ENCODE results near the gene LMTK2.

The LMTK2 gene

DNA sequence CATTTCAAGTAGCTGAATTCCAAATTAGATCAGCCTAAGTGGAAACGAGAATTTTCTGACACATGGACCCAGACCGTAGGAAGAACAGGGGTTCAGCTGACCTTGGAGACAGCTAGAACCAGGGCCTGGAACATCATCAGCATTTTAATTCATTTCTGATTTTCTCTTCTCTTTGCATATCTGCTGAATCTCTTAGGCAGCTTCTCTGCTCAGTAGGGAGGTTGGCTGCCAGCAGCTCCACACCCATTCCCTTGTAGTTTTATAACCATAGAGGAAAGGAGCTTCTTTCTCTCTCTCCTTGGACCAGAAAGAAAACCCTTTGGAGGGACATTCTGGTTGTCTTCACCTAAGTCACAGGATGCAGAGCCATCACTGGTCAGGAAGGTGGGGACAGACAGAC, 36.0 kb downstream of the LMTK2 start:
- Histone ChIP-seq H3K4me3 (ENCODE audit: low read length) (no peak overlapping the region), H3K36me3 (ENCODE audit: insufficient read depth, low read depth, low read length) (peaks cover 82% of the 10 kb centered on the region)

DNA sequence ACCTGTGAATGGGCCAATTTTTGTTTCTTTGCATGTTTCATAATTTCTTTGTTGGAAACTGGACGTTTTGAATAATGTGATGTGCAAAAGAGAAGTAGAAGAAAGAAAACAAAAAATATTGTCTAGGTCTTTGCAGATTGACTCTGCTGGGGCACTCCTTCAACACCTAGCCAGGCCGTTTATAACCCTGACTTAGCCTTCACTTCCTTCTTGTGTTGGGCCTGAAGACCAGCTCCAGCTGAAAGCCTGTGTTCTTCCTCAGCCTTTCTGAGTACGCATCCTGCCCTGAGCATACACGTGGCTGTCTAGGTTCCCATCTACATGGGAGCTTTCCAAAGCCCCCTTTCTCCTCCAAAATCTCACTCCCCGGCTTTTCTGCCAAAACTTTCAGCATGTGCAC, 41.9 kb downstream of the LMTK2 start:
- H3K36me3 ChIP-seq (ENCODE audit: insufficient read depth, low read depth, low read length): peaks cover 54% of the 10 kb centered on the region
- no peak overlapping the region for H3K27ac ChIP-seq (ENCODE audit: low read length)
- no peak overlapping the region for H3K9ac ChIP-seq (ENCODE audit: low read depth, low read length)
- H3K4me1 ChIP-seq (ENCODE audit: insufficient read depth, low read length): no peaks in the 10 kb centered on the region
- H3K4me3 ChIP-seq (ENCODE audit: low read length): no peak overlapping the region
- peaks cover 5% of the 10 kb centered on the region; the same call in 1 of the 2 replicates for H3K9me3 ChIP-seq (ENCODE audit: insufficient read depth, low read depth, low read length)
- no peaks in the 10 kb centered on the region for H3K27me3 ChIP-seq (ENCODE audit: insufficient read depth, low read length)

More for the DNA sequence above, 36.0 kb downstream of the LMTK2 start:
- Histone ChIP-seq H3K4me1 (ENCODE audit: insufficient read depth, low read length) (peaks cover 2% of the 10 kb centered on the region; the same call in 1 of the 2 replicates), H3K27ac (ENCODE audit: low read length) (no peak overlapping the region), H3K9me3 (ENCODE audit: insufficient read depth, low read depth, low read length) (peaks cover 5% of the 10 kb centered on the region; the same call in 1 of the 2 replicates), H3K27me3 (ENCODE audit: insufficient read depth, low read length) (no peaks in the 10 kb centered on the region), H3K9ac (ENCODE audit: low read depth, low read length) (no peak overlapping the region)

DNA sequence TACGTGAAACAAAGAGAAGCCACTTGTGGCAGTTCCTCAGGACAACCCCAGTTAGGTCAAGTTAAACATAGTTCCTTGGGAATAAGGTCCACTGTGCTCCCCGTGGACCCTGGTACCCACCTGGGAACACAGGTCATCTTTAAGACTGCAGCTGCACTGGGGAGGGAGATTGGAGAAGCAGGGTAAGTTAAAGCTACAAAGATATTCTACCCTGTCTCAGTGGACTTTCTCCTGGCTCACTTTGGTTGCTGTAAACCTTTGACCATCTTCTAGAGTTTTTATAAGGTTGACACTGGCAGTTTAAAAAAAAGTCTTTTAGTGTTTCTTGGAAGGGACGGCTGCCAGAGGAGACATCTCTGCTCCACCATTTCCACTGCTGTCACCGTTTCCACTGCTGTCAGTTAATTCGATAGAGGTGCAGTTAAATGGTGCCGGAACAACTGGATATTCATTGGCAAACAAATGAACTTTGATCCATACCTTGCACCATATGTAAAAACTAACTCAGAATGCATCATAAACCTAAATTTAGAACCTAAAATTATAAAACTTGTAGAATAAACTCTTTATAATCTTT, 42.5 kb downstream of the LMTK2 start:
- peaks cover 51% of the 10 kb centered on the region for H3K36me3 ChIP-seq (ENCODE audit: insufficient read depth, low read depth, low read length)
- H3K9me3 ChIP-seq (ENCODE audit: insufficient read depth, low read depth, low read length): peaks cover 5% of the 10 kb centered on the region; the same call in 1 of the 2 replicates
- no peaks in the 10 kb centered on the region for H3K4me1 ChIP-seq (ENCODE audit: insufficient read depth, low read length)
- H3K27me3 ChIP-seq (ENCODE audit: insufficient read depth, low read length): no peaks in the 10 kb centered on the region
- H3K4me3 ChIP-seq (ENCODE audit: low read length): no peak overlapping the region
- H3K9ac ChIP-seq (ENCODE audit: low read depth, low read length): no peak overlapping the region
- no peak overlapping the region for H3K27ac ChIP-seq (ENCODE audit: low read length)

GRCh38 chr7:98151884-98152283, 45.2 kb downstream of the LMTK2 start:
- Histone ChIP-seq H3K36me3 (ENCODE audit: insufficient read depth, low read depth, low read length) (peaks cover 55% of the 10 kb centered on the region), H3K27me3 (ENCODE audit: insufficient read depth, low read length) (no peaks in the 10 kb centered on the region)

GRCh38 chr7:98156700-98157099, 50.0 kb downstream of the LMTK2 start:
- H3K9ac ChIP-seq (ENCODE audit: low read depth, low read length): no peak overlapping the region
- no peaks in the 10 kb centered on the region for H3K4me1 ChIP-seq (ENCODE audit: insufficient read depth, low read length)
- no peak overlapping the region for H3K27ac ChIP-seq (ENCODE audit: low read length)
- no peak overlapping the region for H3K4me3 ChIP-seq (ENCODE audit: low read length)
- no peaks in the 10 kb centered on the region for H3K27me3 ChIP-seq (ENCODE audit: insufficient read depth, low read length)
- H3K36me3 ChIP-seq (ENCODE audit: insufficient read depth, low read depth, low read length): peaks cover 68% of the 10 kb centered on the region
- no peaks in the 10 kb centered on the region for H3K9me3 ChIP-seq (ENCODE audit: insufficient read depth, low read depth, low read length)

More at GRCh38 chr7:98151884-98152283, 45.2 kb downstream of the LMTK2 start:
- H3K9me3 ChIP-seq (ENCODE audit: insufficient read depth, low read depth, low read length): no peaks in the 10 kb centered on the region
- H3K4me3 ChIP-seq (ENCODE audit: low read length): no peak overlapping the region
- no peak overlapping the region for H3K27ac ChIP-seq (ENCODE audit: low read length)
- H3K4me1 ChIP-seq (ENCODE audit: insufficient read depth, low read length): no peaks in the 10 kb centered on the region
- H3K9ac ChIP-seq (ENCODE audit: low read depth, low read length): no peak overlapping the region

DNA sequence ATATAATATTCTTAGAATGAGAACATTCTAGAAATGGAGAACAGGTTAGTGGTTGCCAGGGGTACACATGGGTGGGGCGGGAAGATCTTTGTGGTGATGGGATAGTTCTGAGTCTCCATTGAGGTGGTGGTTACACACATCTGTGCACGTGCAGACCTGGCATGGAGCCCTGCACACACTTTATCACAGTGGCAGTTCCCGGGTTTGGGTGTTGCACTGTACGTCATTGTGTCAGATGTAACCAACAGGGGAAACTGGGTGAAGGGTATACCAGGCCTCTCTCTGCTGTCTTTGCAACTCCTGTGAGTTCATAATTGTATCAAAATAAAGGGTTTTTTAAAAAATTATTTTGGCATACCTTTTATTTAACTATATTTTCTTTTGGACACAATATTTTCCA, 51.1 kb downstream of the LMTK2 start:
- no peak overlapping the region for H3K9ac ChIP-seq (ENCODE audit: low read depth, low read length)
- H3K9me3 ChIP-seq (ENCODE audit: insufficient read depth, low read depth, low read length): no peaks in the 10 kb centered on the region
- H3K4me3 ChIP-seq (ENCODE audit: low read length): no peak overlapping the region
- H3K27ac ChIP-seq (ENCODE audit: low read length): no peak overlapping the region
- no peaks in the 10 kb centered on the region for H3K4me1 ChIP-seq (ENCODE audit: insufficient read depth, low read length)
- no peaks in the 10 kb centered on the region for H3K27me3 ChIP-seq (ENCODE audit: insufficient read depth, low read length)
- H3K36me3 ChIP-seq (ENCODE audit: insufficient read depth, low read depth, low read length): peaks cover 57% of the 10 kb centered on the region

GRCh38 chr7:98162758-98163157, 56.1 kb downstream of the LMTK2 start:
- Histone ChIP-seq H3K9ac (ENCODE audit: low read depth, low read length) (no peak overlapping the region), H3K4me3 (ENCODE audit: low read length) (no peak overlapping the region), H3K36me3 (ENCODE audit: insufficient read depth, low read depth, low read length) (peaks cover 19% of the 10 kb centered on the region), H3K27me3 (ENCODE audit: insufficient read depth, low read length) (no peaks in the 10 kb centered on the region), H3K4me1 (ENCODE audit: insufficient read depth, low read length) (no peaks in the 10 kb centered on the region), H3K27ac (ENCODE audit: low read length) (no peak overlapping the region), H3K9me3 (ENCODE audit: insufficient read depth, low read depth, low read length) (no peaks in the 10 kb centered on the region)

- peaks cover 17% of the 10 kb centered on the region for H3K36me3 ChIP-seq (ENCODE audit: insufficient read depth, low read depth, low read length)
- no peak overlapping the region for H3K27ac ChIP-seq (ENCODE audit: low read length)
- H3K27me3 ChIP-seq (ENCODE audit: insufficient read depth, low read length): no peaks in the 10 kb centered on the region
- H3K9me3 ChIP-seq (ENCODE audit: insufficient read depth, low read depth, low read length): no peaks in the 10 kb centered on the region
- H3K4me3 ChIP-seq (ENCODE audit: low read length): no peak overlapping the region
- H3K9ac ChIP-seq (ENCODE audit: low read depth, low read length): no peak overlapping the region
- no peaks in the 10 kb centered on the region for H3K4me1 ChIP-seq (ENCODE audit: insufficient read depth, low read length)
Observed at GRCh38 chr7:98163269-98163668, 56.6 kb downstream of the LMTK2 start.

DNA sequence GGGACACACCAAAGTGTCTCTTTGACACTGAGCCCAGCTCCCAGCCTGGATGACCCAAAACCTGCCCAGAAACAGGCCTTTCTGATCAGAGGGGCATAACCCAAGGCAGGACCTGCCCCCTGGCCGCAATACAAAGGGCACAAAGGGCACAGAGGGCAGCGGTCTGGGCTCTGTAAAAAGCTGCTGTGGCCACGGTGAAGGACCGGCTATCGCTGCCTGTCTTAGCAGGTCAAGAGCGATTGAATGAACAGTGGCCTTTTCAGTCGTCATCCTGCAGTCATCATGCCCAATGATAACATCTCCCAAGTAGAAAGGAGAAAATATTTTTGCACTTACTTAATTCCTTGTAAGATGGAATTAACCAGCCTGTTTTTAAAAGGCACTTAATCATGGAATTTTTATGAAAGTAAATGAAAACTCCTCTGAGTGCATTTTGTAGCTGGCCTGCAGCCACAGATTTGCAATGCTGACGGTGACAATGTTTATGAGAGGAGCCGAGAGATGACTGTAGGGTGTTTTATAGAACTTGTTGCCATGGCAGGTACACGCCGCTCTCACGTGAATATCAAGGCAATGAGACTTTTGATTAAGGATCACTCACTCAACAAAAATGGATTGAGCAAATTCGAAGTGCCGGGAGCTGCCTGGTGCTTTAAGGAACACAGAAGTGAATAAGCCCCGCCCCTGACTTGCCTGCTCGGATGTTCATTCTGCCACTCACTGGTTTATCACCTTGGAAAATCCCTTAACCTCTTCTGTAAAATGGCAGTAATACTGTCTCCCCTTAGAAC, 57.2 kb downstream of the LMTK2 start:
- H3K4me3 ChIP-seq (ENCODE audit: low read length): no peak overlapping the region
- H3K36me3 ChIP-seq (ENCODE audit: insufficient read depth, low read depth, low read length): peaks cover 17% of the 10 kb centered on the region
- H3K9me3 ChIP-seq (ENCODE audit: insufficient read depth, low read depth, low read length): no peaks in the 10 kb centered on the region
- H3K27me3 ChIP-seq (ENCODE audit: insufficient read depth, low read length): no peaks in the 10 kb centered on the region
- H3K27ac ChIP-seq (ENCODE audit: low read length): no peak overlapping the region
- no peaks in the 10 kb centered on the region for H3K4me1 ChIP-seq (ENCODE audit: insufficient read depth, low read length)
- H3K9ac ChIP-seq (ENCODE audit: low read depth, low read length): no peak overlapping the region

DNA sequence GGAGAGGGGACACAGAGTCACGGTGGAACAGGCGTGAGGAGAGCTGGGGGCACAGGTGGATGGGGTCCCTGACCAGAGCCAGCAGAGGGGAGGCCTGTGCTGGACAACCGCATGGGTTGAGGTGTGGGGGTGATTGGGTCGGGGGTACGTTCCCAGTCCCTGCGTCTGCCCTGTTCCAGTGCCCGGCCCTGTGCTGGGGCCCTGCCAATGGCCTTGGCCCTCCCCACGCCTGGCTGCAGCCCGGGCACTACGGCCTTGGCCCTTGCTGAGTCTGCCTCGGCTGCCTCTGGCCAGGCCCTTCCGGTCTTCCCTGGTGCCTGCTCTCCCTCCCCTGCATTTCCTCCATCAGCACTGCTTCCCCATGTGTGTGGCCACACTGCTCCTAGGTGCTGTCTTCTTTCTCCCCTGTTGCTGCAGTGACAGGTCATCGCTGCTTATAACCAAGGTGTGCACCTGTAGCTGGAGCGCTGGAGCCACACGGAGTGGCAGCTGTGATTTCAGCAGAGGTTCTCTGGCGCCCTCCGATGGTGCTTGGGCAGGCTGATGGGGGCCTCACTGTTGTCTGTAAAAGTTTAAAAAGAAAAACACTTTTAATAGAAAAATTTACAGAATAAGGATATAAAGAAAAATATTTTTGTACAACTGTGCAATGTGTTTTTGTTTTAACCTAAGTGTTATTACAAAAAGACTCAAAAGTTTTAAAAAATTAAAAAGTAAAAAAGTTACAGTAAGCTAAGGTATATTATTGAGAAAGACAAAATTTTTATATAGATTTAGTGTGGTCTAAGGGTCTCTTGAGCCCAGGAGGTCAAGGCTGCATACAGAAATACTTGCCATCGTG, 59.4 kb downstream of the LMTK2 start:
- H3K27ac ChIP-seq (ENCODE audit: low read length): no peak overlapping the region
- H3K27me3 ChIP-seq (ENCODE audit: insufficient read depth, low read length): no peaks in the 10 kb centered on the region
- peaks cover 10% of the 10 kb centered on the region for H3K36me3 ChIP-seq (ENCODE audit: insufficient read depth, low read depth, low read length)
- no peak overlapping the region for H3K4me3 ChIP-seq (ENCODE audit: low read length)
- H3K9me3 ChIP-seq (ENCODE audit: insufficient read depth, low read depth, low read length): no peaks in the 10 kb centered on the region
- no peaks in the 10 kb centered on the region for H3K4me1 ChIP-seq (ENCODE audit: insufficient read depth, low read length)
- no peak overlapping the region for H3K9ac ChIP-seq (ENCODE audit: low read depth, low read length)

DNA sequence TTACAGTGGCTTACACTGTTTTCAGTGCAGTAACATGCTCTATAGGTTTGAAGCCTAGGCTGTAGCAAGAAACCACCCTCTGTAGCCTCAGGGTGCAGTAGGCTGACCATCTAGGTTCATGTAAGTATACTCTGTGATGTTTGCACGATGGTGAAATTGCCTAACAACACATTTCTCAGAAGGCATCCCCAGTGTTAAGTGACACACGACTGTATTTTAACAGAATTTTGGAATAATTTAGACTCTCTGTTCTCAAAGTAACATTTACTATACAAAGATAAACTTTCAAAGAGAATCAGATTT, 60.0 kb downstream of the LMTK2 start:
- no peak overlapping the region for H3K9ac ChIP-seq (ENCODE audit: low read depth, low read length)
- H3K36me3 ChIP-seq (ENCODE audit: insufficient read depth, low read depth, low read length): peaks cover 16% of the 10 kb centered on the region
- no peaks in the 10 kb centered on the region for H3K27me3 ChIP-seq (ENCODE audit: insufficient read depth, low read length)
- H3K4me1 ChIP-seq (ENCODE audit: insufficient read depth, low read length): no peaks in the 10 kb centered on the region
- no peak overlapping the region for H3K4me3 ChIP-seq (ENCODE audit: low read length)
- H3K9me3 ChIP-seq (ENCODE audit: insufficient read depth, low read depth, low read length): no peaks in the 10 kb centered on the region
- no peak overlapping the region for H3K27ac ChIP-seq (ENCODE audit: low read length)
